Upper lobe of left lung (tissue), 4 donors: ENCODE results near the gene BORCS6.
A peak's percentile ranks its signal among the peaks of the same experiment; 100 is the strongest.

Experiments used
- EP300 ChIP-seq, 4 donors: sonication (generic); formaldehyde crosslinking; IDR thresholded peaks; one replicate each; pipeline ENCODE4 v1.5.1; 2017; ENCODE audit warnings: antibody characterized with exemption in 4 of 4, control low read depth in 2 of 4
- POLR2A ChIP-seq, 4 donors: fragments of 450-650 bp; IDR thresholded peaks; one replicate each; pipeline ENCODE4 v1.5.1; 2016 to 2017; ENCODE audit warnings: antibody characterized with exemption in 4 of 4, mild to moderate bottlenecking in 2 of 4

DNA sequence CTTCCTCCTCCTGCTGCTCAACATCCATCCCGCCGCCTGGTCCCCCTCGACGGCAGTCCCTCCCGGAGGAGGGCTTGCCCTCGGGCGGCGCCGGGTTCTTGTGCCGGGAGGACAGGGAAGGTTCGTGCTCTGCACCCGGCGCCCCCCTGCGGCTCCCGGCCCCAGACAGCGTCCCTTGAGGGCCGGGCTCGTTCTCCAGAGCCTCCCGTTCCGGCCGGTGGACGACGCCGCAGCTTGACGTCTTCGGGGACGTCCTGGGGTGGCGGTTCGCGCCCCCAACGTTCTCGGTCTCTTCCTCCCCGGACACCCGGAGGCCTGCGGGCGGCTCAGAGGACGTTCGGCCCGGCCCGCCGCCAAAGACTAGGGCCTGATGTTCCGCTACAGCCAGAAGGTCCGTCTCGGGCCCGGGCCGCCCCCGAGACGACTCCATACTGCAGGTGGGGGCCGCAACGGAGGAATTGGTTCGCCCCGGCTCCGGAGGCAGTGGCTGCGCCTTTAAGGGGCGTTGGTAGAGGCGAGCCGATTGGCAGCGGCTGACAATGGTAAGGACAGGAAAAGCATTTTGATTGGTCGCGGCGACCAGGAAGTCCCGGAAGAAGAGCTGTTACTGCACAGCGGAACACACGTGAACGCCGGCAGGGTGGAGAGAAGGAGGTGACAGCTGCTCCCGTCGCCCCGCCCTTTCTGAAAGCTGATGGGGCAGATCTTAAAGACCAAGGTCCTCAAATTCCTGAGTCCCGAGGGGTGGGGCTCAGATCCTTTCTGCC lies at the start of gene BORCS6:
- TF ChIP-seq EP300 (IDR thresholded peaks at IDR 0.05) (no peak), POLR2A (IDR thresholded peaks at IDR 0.05) (peak in 3 of 4 donors; percentile 54 to 89 (median 87))
